ENCODE data around the gene DMXL1.

DMXL1 gene

GRCh38 chr5:119049824-119050449 is 20.9 kb upstream of the DMXL1 start:
- TF ChIP-seq CTCF (IDR thresholded peaks at IDR 0.05; ENCODE audit: low read depth, low read length), result no peak

GRCh38 chr5:119054101-119054500 is 16.8 kb upstream of the DMXL1 start:
- no peak for TF ChIP-seq CTCF (IDR thresholded peaks at IDR 0.05; ENCODE audit: low read depth, low read length)
- DNase-seq (ENCODE audit: extremely low read depth, low read depth), result no peak

More at GRCh38 chr5:119049824-119050449, 20.9 kb upstream of the DMXL1 start:
- peak; percentile 28 for DNase-seq (ENCODE audit: extremely low read depth, low read depth)

GRCh38 chr5:119055294-119055693 is 15.6 kb upstream of the DMXL1 start:
- no peak for TF ChIP-seq CTCF (IDR thresholded peaks at IDR 0.05; ENCODE audit: low read depth, low read length)
- no peak for DNase-seq (ENCODE audit: extremely low read depth, low read depth)

GRCh38 chr5:119058979-119059529 is 11.8 kb upstream of the DMXL1 start:
- no peak for TF ChIP-seq CTCF (IDR thresholded peaks at IDR 0.05; ENCODE audit: low read depth, low read length)
- no peak for DNase-seq (ENCODE audit: extremely low read depth, low read depth)

GRCh38 chr5:119059740-119060255 is 11.1 kb upstream of the DMXL1 start:
- DNase-seq (ENCODE audit: extremely low read depth, low read depth), result no peak
- TF ChIP-seq CTCF (IDR thresholded peaks at IDR 0.05; ENCODE audit: low read depth, low read length), result no peak

- no peak for DNase-seq (ENCODE audit: extremely low read depth, low read depth)
- no peak for TF ChIP-seq CTCF (IDR thresholded peaks at IDR 0.05; ENCODE audit: low read depth, low read length)
Measured at GRCh38 chr5:119063579-119064379, 7.1 kb upstream of the DMXL1 start.

- no peak for DNase-seq (ENCODE audit: extremely low read depth, low read depth)
- no peak for TF ChIP-seq CTCF (IDR thresholded peaks at IDR 0.05; ENCODE audit: low read depth, low read length)
Measured at GRCh38 chr5:119067450-119067849, 3.4 kb upstream of the DMXL1 start.

Data from AG09319 (cell line).